Cardiac muscle cell (in vitro differentiated cells and primary cell): ENCODE measurements around the gene SMC6. TPM values are rescaled to one million over a fixed set of nuclear protein-coding genes. Genes with fewer than 3 reads are reported as not detected.

Source experiments
- DNase-seq, 2 donors: peaks; one replicate each; pipeline versions ENCODE4 v3.0.0 to v3.0.0-alpha.2; 2010 to 2017; ENCODE audit warnings: low read depth in 1 of 2, low spot score in 1 of 2
- H3K27ac ChIP-seq: fragments of 200-600 bp; sonication (generic); 2 replicates; pipeline ENCODE4 v1.5.1; 2016
- H3K27me3 ChIP-seq: fragments of 200-600 bp; sonication (generic); 2 replicates; pipeline ENCODE4 v1.6.0; 2016; ENCODE audit warnings: control low read depth
- H3K36me3 ChIP-seq: fragments of 200-600 bp; sonication (generic); 2 replicates; pipeline ENCODE4 v1.5.1; 2016; ENCODE audit warnings: control low read depth
- H3K4me1 ChIP-seq: fragments of 200-600 bp; sonication (generic); 2 replicates; pipeline ENCODE4 v1.8.1; 2017; ENCODE audit warnings: low read depth, mild to moderate bottlenecking, mixed run types
- H3K4me3 ChIP-seq: fragments of 200-600 bp; sonication (generic); 2 replicates; pipeline ENCODE4 v1.5.1; 2016; ENCODE audit warnings: mild to moderate bottlenecking
- H3K9me3 ChIP-seq: fragments of 200-600 bp; sonication (generic); 2 replicates; pipeline ENCODE4 v1.5.1; 2017; ENCODE audit warnings: low read depth, mild to moderate bottlenecking, control low read depth
- polyA plus RNA-seq: library from polyadenylated mRNA; unstranded; fragments of >200 nt; fragmentation: Nextera tagmentation; extraction: Ambion mirVana; gene quantifications from 2 replicates; pipeline ENCODE4 v1.2.1, GENCODE V29; 2016
- total RNA-seq: library from RNA; depleted of rRNA; stranded (reverse); fragments of >200 nt; gene quantifications from 2 replicates; pipeline ENCODE4 v1.2.3, GENCODE V29; 2016
- TF ChIP-seq, protein P1 (sequence below): IDR thresholded peaks from 2 replicates; pipeline ENCODE4 v1.5.1; 2012; ENCODE audit warnings: low read depth, mild to moderate bottlenecking, low read length

Gene SMC6
- total and polyA plus RNA-seq, 2 experiments from 2014 or later: 13.1 to 19.2 TPM

- DNase-seq: no peak
- peaks cover 61% of the 10 kb centered on the region for H3K36me3 ChIP-seq
Observed at GRCh38 chr2:17717666-17718065, 35.9 kb downstream of the SMC6 start.

DNA sequence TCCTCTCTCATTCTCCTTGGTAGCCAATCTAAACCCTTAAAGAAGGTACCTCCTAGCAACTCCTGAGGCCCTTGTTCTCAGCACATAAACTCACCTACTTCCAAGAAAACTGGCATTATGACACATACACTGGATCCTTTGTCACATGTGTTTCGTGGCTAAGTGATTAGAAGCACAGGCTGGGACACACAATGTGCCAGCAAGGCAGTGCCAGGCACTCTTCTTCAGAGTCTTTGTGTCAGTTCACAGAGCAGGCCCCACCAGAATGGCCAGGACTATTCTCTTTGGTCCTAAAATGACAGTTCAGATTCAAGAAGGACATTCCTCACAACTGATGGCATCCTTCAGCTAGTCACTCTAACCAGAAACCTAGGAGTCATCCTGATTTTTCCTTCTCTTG is 40.3 kb downstream of the SMC6 start:
- no peak overlapping the region for H3K4me3 ChIP-seq
- peaks cover 5% of the 10 kb centered on the region for H3K4me1 ChIP-seq
- DNase-seq: no peak
- no peaks in the 10 kb centered on the region for H3K9me3 ChIP-seq
- TF ChIP-seq, protein P1, sequence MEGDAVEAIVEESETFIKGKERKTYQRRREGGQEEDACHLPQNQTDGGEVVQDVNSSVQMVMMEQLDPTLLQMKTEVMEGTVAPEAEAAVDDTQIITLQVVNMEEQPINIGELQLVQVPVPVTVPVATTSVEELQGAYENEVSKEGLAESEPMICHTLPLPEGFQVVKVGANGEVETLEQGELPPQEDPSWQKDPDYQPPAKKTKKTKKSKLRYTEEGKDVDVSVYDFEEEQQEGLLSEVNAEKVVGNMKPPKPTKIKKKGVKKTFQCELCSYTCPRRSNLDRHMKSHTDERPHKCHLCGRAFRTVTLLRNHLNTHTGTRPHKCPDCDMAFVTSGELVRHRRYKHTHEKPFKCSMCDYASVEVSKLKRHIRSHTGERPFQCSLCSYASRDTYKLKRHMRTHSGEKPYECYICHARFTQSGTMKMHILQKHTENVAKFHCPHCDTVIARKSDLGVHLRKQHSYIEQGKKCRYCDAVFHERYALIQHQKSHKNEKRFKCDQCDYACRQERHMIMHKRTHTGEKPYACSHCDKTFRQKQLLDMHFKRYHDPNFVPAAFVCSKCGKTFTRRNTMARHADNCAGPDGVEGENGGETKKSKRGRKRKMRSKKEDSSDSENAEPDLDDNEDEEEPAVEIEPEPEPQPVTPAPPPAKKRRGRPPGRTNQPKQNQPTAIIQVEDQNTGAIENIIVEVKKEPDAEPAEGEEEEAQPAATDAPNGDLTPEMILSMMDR: no peak
- H3K27me3 ChIP-seq: no peaks in the 10 kb centered on the region
- H3K27ac ChIP-seq: no peak overlapping the region
- H3K36me3 ChIP-seq: peaks cover 48% of the 10 kb centered on the region

More at GRCh38 chr2:17717666-17718065, 35.9 kb downstream of the SMC6 start:
- Histone ChIP-seq H3K4me1 (peaks cover 17% of the 10 kb centered on the region), H3K9me3 (no peaks in the 10 kb centered on the region), H3K4me3 (no peak overlapping the region), H3K27me3 (no peaks in the 10 kb centered on the region), H3K27ac (no peak overlapping the region)
- TF ChIP-seq, protein P1: no peak

DNA sequence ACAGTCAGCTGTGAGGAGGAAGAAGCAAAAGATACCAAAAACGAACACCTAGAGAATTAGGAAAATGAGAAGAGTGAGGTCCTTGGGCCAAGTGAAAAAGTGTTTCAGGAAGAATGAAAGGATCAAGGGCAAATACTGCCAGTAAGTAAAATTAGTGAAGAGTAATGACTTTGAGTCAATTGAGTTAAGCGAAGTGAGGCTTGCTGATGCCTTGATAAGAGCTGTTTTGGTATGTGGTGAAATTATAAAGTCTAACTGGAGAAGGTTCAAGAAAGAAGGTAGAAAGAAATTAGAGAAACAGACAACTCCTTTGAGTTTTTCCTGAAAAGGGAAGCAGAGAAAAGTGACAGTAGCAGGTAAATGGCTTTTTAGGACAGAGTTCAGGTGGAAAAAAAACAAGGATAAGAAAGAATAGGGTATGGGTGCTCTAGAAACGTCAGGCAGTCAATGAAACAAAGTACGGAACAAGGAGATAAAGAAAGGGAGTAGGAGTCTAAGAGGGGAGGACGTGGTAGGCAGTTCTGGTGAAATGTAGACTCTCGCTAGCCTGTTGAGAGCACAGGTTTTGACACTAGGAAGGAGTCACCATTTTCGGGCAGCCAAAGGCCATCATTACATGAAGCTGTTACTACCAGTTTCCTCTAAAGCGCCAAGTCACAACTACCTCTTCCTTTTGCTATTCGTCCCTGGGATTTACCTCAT is 42.9 kb downstream of the SMC6 start:
- TF ChIP-seq, protein P1: no peak
- Histone ChIP-seq H3K27me3 (no peaks in the 10 kb centered on the region), H3K4me3 (no peak overlapping the region), H3K27ac (no peak overlapping the region), H3K4me1 (no peaks in the 10 kb centered on the region), H3K9me3 (no peaks in the 10 kb centered on the region), H3K36me3 (peaks cover 30% of the 10 kb centered on the region)
- no peak for DNase-seq

DNA sequence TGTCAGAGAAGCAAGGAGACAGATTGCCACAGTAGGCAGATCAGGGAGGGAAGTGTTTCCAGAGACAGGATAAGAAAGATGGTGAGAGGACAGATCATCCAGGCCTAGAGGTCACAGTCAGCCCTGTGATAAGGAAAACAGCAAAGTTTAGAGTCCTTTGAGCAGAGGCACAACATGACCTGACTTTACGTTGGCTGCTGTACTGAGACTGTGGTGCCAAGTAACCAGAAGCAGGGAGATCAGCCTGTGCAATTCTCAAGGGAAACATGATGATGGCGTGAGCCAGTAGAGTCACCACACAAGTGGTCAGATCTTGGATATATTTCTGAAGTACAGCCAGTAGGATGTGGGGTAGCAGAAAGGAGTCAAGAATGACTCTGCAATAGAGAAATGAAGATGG is 43.7 kb downstream of the SMC6 start:
- no peaks in the 10 kb centered on the region for H3K4me1 ChIP-seq
- H3K9me3 ChIP-seq: no peaks in the 10 kb centered on the region
- H3K27ac ChIP-seq: peak overlapping the region; percentile 1
- H3K4me3 ChIP-seq: no peak overlapping the region
- H3K36me3 ChIP-seq: peaks cover 26% of the 10 kb centered on the region
- no peak for DNase-seq
- H3K27me3 ChIP-seq: no peaks in the 10 kb centered on the region
- TF ChIP-seq, protein P1: no peak

GRCh38 chr2:17708501-17708900 is 45.1 kb downstream of the SMC6 start:
- Histone ChIP-seq H3K36me3 (peaks cover 24% of the 10 kb centered on the region), H3K9me3 (no peaks in the 10 kb centered on the region), H3K4me1 (no peaks in the 10 kb centered on the region), H3K4me3 (no peak overlapping the region), H3K27me3 (no peaks in the 10 kb centered on the region), H3K27ac (no peak overlapping the region)
- DNase-seq: no peak
- TF ChIP-seq, protein P1: no peak
